ENCODE data around the gene CTAGE15.
"Not testable (repeated sequence)": the region's sequence is repeated elsewhere in the genome, so short reads cannot be mapped to it uniquely, and the experiment has no call there.

CTAGE15 gene, protein sequence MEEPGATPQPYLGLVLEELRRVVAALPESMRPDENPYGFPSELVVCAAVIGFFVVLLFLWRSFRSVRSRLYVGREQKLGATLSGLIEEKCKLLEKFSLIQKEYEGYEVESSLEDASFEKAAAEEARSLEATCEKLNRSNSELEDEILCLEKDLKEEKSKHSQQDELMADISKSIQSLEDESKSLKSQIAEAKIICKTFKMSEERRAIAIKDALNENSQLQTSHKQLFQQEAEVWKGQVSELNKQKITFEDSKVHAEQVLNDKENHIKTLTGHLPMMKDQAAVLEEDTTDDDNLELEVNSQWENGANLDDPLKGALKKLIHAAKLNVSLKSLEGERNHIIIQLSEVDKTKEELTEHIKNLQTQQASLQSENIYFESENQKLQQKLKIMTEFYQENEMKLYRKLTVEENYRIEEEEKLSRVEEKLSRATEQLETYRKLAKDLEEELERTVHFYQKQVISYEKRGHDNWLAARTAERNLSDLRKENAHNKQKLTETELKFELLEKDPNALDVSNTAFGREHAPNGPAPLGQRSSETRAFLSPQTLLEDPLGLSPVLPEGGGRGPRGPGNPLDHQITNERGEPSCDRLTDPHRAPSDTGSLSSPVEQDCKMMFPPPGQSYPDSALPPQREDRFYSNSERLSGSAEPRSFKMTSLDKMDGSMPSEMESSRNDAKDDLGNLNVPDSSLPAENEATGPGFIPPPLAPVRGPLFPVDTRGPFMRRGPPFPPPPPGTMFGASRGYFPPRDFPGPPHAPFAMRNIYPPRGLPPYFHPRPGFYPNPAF

DNA sequence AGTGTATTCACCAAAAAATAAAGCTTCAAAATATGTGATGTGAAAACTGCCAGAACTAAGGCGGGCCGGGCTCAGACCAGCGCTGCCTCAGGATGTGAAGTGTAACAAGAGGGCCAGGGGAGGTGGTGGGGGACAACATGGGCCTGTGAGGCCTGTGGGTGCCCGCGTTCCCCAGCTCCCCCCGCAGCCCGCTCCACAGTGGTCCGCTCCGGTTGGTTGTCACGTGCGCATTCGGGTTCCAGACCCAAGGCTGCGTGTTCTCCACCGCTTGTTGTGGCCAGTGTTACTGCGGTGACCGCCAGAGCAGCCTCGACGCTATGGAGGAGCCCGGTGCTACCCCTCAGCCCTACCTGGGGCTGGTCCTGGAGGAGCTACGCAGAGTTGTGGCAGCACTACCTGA lies at the start of gene CTAGE15:
Gene CTAGE15, plus strand, starts transcription at position 301 of the 400 bp plus-strand sequence. Its CDS starts 17 bp downstream, at position 318.
- intact Hi-C loops (cut with DNase I); DNase-seq: not testable (repeated sequence)

DNA sequence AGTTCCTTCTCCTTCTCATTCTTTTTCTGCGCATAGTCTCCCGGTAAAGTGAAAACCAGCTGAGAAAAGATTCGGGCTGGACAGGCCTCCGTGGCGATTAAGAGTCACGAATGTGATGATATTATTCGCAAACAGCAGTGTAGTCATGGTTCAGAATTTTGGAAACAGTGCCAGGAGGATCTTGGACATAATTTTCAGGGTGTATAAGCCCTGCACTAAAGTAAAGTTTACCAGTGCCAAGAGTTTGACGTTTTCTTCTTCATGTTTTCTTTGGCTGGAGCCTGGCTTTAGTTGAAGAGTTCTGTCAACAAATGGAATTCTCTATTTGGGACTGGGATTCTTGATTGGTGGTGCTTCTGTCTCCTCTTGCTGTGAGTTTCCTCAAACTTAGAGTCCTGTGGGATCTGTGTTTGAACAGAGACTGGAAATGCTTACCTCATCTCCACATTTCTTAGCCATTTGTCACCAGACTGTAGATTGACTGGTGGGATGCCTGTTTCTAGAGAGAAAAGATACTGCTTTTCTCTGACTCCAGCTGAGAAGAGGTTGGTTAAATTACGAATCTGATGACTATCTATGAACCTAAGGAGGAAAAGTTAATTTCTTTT lies 49.2 kb upstream of the CTAGE15 start:
- DNase-seq; intact Hi-C loops (cut with DNase I): not testable (repeated sequence)

DNA sequence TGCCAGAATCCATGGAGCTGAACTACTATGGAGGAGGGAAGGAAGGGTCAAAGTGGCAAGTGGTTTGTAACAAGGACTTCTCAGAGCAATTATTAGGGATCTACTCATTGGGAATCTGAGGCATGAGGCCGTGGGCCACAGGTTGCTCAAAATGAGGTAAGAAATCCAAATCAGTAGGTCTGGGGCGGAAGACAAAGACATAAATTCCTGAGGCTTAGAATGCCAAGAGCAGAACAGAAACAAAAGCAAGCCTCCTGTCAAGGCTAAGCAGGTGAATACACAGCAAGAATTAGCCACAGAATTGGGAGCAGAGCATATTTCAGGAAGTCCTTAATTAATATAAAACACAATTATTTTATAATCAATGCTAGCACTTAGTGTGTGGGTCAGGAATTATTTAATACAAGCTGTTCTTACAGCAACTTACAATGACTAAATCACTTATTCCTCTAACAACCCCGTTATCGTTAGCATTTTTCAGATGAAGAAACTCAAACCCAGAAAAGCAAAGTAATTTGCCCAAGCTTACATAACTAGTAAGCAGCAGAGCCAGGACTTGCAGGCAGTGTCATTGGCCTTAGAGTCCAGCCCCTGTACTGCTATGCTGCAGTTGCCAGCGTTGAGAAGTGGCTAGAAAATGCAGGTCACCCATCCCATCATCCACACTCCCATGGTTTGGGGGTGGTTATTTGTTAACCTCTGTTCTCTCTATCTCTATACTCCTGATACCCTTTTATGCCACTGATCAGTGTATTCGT lies 40.3 kb upstream of the CTAGE15 start:
- intact Hi-C loops (cut with DNase I); DNase-seq: not testable (repeated sequence)

DNA sequence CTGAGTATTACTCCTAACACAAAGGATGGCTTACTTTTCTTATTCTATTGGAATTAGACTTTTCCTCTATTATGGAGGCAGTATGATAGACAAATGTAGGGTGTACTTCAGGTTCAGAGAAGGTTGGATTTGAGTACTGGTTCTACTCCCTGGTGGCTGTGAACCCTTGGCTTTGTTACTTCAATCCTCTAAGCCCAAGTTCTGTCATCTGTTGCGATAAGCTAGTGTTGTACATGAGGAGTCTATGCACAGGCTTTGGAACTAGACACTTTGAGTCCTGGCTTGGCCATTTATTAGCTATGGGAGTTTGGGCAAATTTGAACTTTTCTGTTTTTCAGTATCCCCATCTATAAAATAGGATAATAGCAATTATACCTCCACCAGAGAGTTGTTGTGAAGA lies 39.7 kb upstream of the CTAGE15 start:
- DNase-seq; intact Hi-C loops (cut with DNase I): not testable (repeated sequence)

DNA sequence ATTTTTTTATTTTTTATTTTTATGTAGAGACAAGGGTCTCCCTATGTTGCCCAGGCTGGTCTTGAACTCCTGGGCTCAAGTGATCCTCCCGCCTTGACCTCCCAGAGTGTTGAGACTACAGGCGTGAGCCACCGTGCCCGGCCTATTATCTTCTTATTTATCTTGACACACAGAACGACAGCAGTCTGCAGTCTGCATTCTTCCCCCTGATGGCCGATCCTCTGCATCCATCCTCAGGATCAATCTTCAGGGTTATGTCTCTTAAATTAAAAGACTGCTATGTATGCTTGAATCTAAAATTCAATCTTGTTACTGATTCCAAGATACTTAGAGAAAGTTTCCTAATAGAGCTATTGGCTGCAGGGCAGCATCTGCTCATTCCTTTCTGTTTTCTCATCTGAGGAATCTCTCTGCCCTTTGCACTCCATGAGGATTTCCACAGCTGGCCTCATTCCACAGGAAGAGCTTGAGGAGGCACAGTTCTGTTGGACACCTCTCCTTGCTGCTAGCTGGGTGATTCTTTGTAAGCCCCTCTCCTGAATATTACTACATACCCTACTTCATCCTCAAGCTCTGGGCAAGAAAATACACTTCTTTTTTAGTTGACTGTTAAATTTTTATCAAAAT lies 38.3 kb upstream of the CTAGE15 start:
- DNase-seq; intact Hi-C loops (cut with DNase I): not testable (repeated sequence)

DNA sequence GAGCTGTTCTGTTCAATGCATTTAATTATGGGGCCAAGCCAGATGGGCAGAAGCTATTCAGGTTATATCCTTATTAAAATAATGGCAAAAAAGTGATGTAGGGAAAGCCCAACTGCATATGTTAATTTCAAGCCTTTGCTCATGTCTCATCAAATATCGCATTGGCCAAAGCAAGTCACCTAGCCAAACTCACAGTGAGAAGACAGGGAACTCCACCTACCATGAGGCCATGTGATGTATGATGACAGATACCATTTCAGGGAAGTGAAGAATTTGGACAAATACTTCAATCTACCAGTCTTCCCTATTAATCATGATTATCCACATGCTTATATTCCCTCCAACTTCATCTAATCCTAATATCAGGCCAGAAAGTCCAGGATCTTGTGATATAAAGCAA lies 35.2 kb upstream of the CTAGE15 start:
- DNase-seq; intact Hi-C loops (cut with DNase I): not testable (repeated sequence)

DNA sequence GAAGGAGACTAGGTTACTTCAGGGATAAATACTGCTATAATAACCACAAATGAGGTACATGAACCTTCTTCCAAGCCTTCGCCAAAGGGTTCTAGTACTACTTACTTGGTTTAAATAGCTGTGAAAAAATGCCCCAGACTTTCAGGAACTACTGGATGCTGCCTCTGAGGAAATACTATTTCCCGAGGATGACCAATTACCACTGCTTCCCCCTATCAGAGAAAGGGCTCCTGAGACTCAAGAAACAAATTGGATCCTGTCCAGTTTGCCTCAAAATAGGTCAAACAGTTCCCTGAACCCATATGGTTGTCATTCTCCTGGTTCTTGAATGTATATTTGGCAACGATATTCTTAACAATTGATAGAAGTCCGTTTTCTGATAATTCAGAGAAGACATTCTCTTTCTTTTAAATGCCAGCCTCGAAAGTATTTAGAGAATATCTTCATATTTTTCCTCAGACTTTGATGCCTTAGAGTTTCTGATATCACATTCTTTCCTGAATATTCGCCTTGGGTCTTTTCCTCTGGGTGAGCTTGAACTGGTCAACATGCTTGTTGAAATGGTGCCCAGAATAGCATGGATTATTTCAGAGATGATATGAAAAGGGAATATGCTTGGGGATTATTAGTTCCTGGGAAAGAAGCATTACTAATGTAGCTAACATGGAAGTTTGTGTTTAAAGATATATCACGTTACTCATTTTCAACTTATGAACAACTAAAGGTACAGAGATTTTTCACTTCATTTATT lies 28.1 kb upstream of the CTAGE15 start:
- intact Hi-C loops (cut with DNase I); DNase-seq: not testable (repeated sequence)

DNA sequence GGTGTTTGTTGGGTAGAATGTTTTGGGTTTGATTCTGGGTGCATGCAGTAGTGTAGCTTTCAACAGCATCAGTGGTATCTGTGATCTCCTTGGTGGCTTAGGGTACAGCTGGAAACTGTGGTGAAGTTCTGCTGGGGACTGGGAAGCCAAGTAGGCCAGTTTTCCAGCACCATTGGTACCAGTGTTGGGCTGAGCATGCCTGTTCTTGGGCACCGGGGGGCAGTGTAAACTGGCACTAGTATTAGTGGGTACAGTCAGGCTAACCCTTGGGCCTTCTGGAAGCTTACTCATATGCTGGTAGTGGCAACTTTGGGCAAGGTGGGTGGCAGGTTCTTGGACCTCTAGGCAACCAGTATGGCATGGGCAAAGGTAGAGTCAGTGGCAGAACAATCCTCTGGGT lies 15.6 kb upstream of the CTAGE15 start:
- intact Hi-C loops (cut with DNase I); DNase-seq: not testable (repeated sequence)

DNA sequence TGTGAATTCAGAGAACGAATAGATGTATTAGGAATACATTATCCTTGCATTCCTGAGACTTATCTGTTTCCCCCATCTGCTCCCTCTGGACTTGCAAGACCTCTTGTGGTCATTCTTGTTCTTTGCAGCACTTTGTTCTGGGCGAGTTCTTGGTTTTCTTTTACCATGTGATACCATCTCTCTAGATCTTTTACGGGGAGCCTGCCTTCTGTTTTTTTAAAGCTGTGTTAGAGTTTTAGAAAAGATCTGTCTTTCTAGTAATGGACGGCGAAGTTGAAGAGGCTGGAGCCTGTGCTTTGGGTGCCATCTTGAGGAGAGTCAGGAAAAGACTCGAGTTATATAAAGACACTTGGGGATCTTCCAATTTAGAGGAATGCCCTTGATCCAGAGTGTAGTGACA lies 8.3 kb upstream of the CTAGE15 start:
- peak in 5 of 42 donors; percentile 0 to 38 (median 1) for DNase-seq
- intact Hi-C loops (cut with DNase I): not testable (repeated sequence)

DNA sequence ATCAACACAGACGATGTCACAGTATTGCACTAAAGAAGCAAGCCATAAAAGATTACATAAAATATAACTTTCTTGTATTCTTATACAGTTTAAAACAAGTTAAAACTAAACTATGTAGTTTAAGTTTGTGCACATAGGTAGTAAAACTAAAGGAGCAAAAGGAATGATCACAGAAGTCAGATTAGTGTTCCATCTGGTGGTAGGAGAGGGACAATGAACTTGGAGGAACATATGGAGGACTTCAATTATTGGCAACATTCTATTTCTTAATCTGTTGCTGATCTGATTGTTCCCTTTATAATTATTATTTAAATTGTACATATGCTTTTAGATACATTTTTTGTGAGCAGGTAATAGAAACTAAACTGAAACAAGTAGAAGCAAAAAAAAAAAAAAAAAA lies 5.6 kb upstream of the CTAGE15 start:
- DNase-seq; intact Hi-C loops (cut with DNase I): not testable (repeated sequence)

DNA sequence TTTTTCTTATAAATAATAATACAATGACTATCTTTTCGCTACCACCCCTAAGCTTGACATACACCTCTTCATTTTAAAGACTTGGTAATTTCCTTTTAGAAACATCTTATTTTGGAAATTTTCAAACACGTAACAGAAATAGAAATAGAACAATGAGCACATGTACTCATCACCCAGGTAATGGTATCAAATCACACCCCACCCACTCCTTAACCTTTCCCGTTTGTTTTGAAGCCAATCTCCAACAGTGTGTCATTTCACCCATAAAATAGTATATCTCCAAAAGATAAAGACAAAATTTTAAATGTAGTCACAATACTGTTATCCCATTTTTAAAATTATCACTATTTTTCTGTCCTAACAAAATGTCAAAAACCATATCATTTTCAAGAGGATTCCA lies 16.6 kb downstream of the CTAGE15 start:
- intact Hi-C loops (cut with DNase I): not testable (repeated sequence)

DNA sequence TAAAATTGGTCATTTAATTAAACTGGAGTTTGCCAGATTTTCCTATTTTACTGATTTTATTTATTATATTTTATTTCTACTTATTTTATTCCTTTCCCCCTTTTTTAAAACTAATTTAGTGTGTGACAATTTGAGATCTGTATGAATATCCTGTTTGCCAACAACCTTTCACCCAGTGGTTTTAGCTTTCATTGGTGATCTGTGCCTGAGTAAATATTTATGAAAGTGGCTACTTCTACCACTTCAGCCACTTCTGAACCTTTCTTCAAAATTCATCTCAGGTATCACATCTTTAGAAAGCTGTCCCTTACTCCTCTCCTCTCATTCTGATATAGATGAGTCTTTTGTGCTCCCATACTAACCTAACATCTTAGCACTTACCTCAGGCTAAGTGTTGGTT lies 18.3 kb downstream of the CTAGE15 start:
- intact Hi-C loops (cut with DNase I); DNase-seq: not testable (repeated sequence)

More for the DNA sequence above, 16.6 kb downstream of the CTAGE15 start:
- not testable (repeated sequence) for DNase-seq

DNA sequence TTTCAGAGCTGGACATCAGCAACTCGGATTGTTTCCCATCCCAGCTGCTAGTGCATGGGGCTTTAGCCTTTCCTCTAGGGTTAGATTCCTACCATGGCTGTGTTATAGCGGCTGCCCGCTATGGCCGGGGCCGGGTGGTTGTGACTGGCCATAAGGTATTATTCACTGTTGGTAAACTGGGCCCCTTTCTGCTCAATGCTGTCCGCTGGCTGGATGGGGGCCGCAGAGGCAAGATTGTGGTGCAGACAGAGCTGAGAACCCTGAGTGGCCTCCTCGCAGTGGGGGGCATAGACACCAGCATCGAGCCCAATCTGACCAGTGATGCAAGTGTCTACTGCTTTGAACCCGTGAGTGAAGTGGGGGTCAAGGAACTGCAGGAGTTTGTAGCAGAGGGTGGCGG lies 26.5 kb downstream of the CTAGE15 start:
- DNase-seq: peak in 6 of 42 donors; percentile 4 to 20 (median 9)
- intact Hi-C loops (cut with DNase I): not testable (repeated sequence)

DNA sequence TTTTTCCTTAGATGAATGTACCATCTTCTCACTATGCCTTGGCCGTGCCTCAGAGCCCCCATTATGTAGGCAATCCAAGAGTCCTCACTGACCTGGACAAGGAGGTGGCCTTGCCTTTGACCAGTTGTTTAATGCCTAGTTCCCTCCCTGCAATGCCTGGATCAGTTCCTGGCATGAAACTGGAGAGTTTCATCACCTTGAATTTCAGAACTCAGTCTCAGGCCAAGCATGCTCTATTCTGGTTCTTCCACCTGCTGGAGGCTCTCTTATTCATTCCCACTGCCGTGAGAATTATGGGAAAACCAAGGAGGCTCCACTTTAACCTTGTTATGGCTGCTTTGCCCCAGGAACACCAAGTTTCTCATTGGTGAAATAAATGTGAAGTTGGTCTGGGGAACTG lies 31.9 kb downstream of the CTAGE15 start:
- DNase-seq; intact Hi-C loops (cut with DNase I): not testable (repeated sequence)

DNA sequence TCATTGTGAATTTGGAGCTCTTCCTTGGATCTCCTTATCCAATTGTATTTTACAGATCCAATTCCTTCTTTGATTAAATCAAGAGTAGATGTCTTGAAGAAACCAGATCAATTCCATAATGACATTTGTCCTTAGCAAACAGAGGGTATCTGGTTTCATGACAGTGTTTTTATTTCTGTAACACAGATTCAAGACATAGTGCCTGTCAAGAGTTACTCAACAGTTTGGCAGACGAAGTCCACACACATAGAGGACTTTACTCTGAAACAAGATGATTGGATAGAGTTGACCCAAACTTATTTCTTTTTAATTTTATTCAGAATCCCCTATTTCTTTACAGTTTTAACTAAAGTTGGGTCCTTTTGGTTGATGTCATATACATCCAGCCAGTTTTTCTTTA lies 34.5 kb downstream of the CTAGE15 start:
- intact Hi-C loops (cut with DNase I); DNase-seq: not testable (repeated sequence)

DNA sequence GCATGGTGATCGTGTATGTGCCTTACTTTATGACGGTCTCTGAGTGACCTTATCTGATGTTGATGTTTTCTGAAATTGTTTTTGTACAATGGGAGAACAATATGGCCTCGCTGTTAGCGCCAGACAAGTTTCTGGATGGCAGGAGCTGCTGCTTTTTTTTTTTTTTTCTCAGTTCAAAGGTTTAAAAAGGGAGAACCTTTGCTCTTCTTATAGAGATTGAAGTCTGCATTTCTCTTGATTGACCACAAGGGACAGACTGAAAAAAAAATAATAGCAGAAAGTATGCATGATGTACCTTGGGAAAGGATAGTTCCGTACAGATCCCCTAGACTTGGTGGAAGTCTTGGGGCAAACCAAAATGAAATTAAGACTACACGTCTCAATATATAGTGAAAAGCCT lies 43.9 kb downstream of the CTAGE15 start:
- not testable (repeated sequence) for DNase-seq

DNA sequence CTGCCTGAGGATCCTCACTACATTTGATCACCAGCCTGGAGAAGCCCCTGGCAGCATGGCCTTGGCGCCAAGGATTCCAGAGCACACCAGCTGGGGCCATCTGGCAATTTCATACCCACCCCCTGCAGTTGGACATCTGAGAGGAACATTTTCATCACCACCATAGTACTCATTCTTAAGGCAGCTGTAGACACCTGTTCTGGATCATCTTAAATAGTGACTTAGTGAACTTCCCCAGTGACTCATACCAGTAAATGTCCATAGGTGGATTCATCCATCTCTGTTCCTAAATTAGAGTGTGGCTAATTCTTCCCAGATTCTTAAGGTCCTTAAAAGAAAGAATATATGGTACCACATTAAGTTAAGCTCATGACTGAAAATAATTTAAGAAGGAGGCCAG lies 45.6 kb downstream of the CTAGE15 start:
- DNase-seq; intact Hi-C loops (cut with DNase I): not testable (repeated sequence)

More for the DNA sequence above, 43.9 kb downstream of the CTAGE15 start:
- intact Hi-C loops (cut with DNase I): not testable (repeated sequence)

DNA sequence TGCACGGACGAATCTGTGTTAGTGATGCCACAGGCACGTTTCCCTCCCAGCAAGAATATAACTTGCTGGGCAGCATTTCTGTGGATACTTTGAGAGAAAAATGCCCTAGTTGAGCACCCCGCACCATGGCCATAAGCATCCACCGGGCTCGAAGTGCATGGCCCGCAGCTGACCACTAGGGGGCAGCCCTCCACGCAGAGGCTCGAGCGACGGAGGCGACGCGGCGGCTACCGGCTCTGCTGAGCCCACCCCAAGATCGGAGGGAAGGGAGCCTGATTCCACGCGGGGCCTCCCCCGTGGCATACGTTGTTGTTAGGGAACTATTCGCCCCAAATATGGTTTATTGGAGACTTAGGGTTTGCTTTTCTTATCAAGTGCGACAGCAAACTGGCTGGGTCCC lies 48.5 kb downstream of the CTAGE15 start:
- peak in 10 of 42 donors; percentile 37 to 85 (median 68) for DNase-seq
- intact Hi-C loops (cut with DNase I): not testable (repeated sequence)
